H1 (cell line): Measurements from ENCODE around the gene ATP6V0A1. TPM values are rescaled to one million over a fixed set of nuclear protein-coding genes. Genes with fewer than 3 reads are reported as not detected.

Experiments used
- CTCF ChIA-PET: fragments of 300-600 bp; sonication (Branson Sonifier 250); formaldehyde crosslinking; loops from one replicate; lab custom pipeline; 2021; ENCODE audit not compliant: partially characterized antibody; lab: Charles Lee
- POLR2A ChIA-PET: fragments of 300-600 bp; sonication (Branson Sonifier 250); formaldehyde crosslinking; loops from one replicate; lab custom pipeline; 2021; ENCODE audit warnings: inconsistent platforms; ENCODE audit not compliant: partially characterized antibody; lab: Charles Lee
- DNase-seq, 2 experiments: peaks; one replicate each; pipeline versions ENCODE4 v3.0.0 to v3.0.0-alpha.2; 2010 to 2022; ENCODE audit warnings: low spot score in 2 of 2, low read depth in 1 of 2, mixed read lengths in 1 of 2
- FAIRE-seq: peaks from 2 replicates; lab custom pipeline; 2011; peaks lifted over from hg19 to GRCh38; lab: Jason Lieb, UNC
- H2AFZ ChIP-seq: 2 replicates; pipeline ENCODE4 v1.8.1; 2012; ENCODE audit warnings: low read length, inconsistent platforms
- H2AK5ac ChIP-seq: 2 replicates; pipeline ENCODE4 v1.6.1; 2013; ENCODE audit warnings: low read depth, low read length
- H2BK120ac ChIP-seq: replicated peaks from 2 replicates; pipeline ENCODE3; 2013; ENCODE audit warnings: low read depth, low read length, inconsistent platforms
- H2BK12ac ChIP-seq: 2 replicates; pipeline ENCODE4 v1.6.1; 2013; ENCODE audit warnings: low read depth, low read length
- H2BK15ac ChIP-seq: 2 replicates; pipeline ENCODE4 v1.6.1; 2013; ENCODE audit warnings: low read length
- H2BK20ac ChIP-seq: 2 replicates; pipeline ENCODE4 v1.6.1; 2013; ENCODE audit warnings: low read length
- H2BK5ac ChIP-seq: 2 replicates; pipeline ENCODE4 v1.6.1; 2013; ENCODE audit warnings: low read depth, low read length
- H3K14ac ChIP-seq: 2 replicates; pipeline ENCODE4 v1.6.1; 2013; ENCODE audit warnings: inconsistent platforms; ENCODE audit not compliant: insufficient read length
- H3K18ac ChIP-seq: 2 replicates; pipeline ENCODE4 v1.6.1; 2013; ENCODE audit warnings: low read length; ENCODE audit errors: extremely low read depth
- H3K23ac ChIP-seq: 2 replicates; pipeline ENCODE4 v1.6.1; 2013; ENCODE audit warnings: inconsistent platforms; ENCODE audit not compliant: insufficient read length
- H3K23me2 ChIP-seq: 2 replicates; pipeline ENCODE4 v1.6.1; 2013; ENCODE audit warnings: low read depth, low read length
- H3K27ac ChIP-seq: 2 replicates; pipeline ENCODE4 v1.6.1; 2011; ENCODE audit warnings: low read depth, low read length, inconsistent platforms
- H3K27me3 ChIP-seq, 4 experiments: replicated peaks in 1 of 4; 1 replicate in 1 of 4; 2 replicates in 3 of 4; pipeline versions ENCODE4 v1.6.1 to v1.8.1; 2011 to 2013; ENCODE audit warnings: low read length in 3 of 4, mild to moderate bottlenecking in 3 of 4, inconsistent platforms in 2 of 4, mixed read lengths in 2 of 4, moderate library complexity in 1 of 4; ENCODE audit not compliant: control insufficient read depth in 3 of 4, insufficient read depth in 3 of 4; ENCODE audit errors: extremely low read depth in 1 of 4
- H3K36me3 ChIP-seq, 4 experiments: 2 replicates each; pipeline versions ENCODE4 v1.6.1 to v1.8.1; 2011 to 2013; ENCODE audit warnings: mild to moderate bottlenecking in 4 of 4, low read length in 3 of 4, moderate library complexity in 2 of 4, control low read depth in 1 of 4, inconsistent platforms in 1 of 4; ENCODE audit not compliant: insufficient read depth in 4 of 4, control insufficient read depth in 2 of 4
- H3K4ac ChIP-seq: replicated peaks from 2 replicates; pipeline ENCODE3; 2013; ENCODE audit warnings: low read length, low read depth, mixed read lengths, inconsistent platforms; ENCODE audit not compliant: insufficient read length
- H3K4me1 ChIP-seq, 4 experiments: replicated peaks in 1 of 4; 1 replicate in 1 of 4; 2 replicates in 3 of 4; pipeline versions ENCODE4 v1.6.1 to v1.8.1; 2011 to 2013; ENCODE audit warnings: low read length in 3 of 4, inconsistent platforms in 2 of 4, mixed read lengths in 1 of 4; ENCODE audit not compliant: insufficient read depth in 4 of 4, control insufficient read depth in 3 of 4
- H3K4me2 ChIP-seq, 2 experiments: 2 replicates each; pipeline versions ENCODE4 v1.6.1 to v1.8.1; 2011 to 2013; ENCODE audit warnings: low read depth in 2 of 2, low read length in 2 of 2, control low read depth in 1 of 2, inconsistent platforms in 1 of 2, mild to moderate bottlenecking in 1 of 2; ENCODE audit not compliant: insufficient read depth in 1 of 2
- H3K4me3 ChIP-seq, 4 experiments: fragments of 200-600, 300-600 bp in 1 of 4; sonication (generic), shearing (Covaris generic), sonication (Bioruptor Twin) in 1 of 4; 2 replicates each; pipeline versions ENCODE4 v1.5.1 to v1.8.1; 2011 to 2016; ENCODE audit warnings: low read length in 4 of 4, low read depth in 3 of 4, control low read depth in 2 of 4, inconsistent platforms in 2 of 4, mild to moderate bottlenecking in 2 of 4, mixed read lengths in 1 of 4, moderate library complexity in 1 of 4; ENCODE audit not compliant: insufficient read depth in 2 of 4; ENCODE audit errors: extremely low read depth in 1 of 4
- H3K56ac ChIP-seq: replicated peaks from 2 replicates; pipeline ENCODE3; 2013; ENCODE audit warnings: low read depth, mild to moderate bottlenecking, mixed read lengths, low read length, inconsistent platforms; ENCODE audit not compliant: insufficient read length
- H3K79me1 ChIP-seq: 2 replicates; pipeline ENCODE4 v1.6.1; 2013; ENCODE audit warnings: low read depth, low read length, control low read depth
- H3K79me2 ChIP-seq, 2 experiments: 2 replicates each; pipeline versions ENCODE4 v1.6.1 to v1.8.1; 2012 to 2013; ENCODE audit warnings: low read length in 2 of 2, mild to moderate bottlenecking in 2 of 2, inconsistent platforms in 1 of 2; ENCODE audit not compliant: insufficient read depth in 2 of 2, control insufficient read depth in 1 of 2
- H3K9ac ChIP-seq, 4 experiments: replicated peaks in 1 of 4; 1 replicate in 1 of 4; 2 replicates in 3 of 4; pipeline versions ENCODE4 v1.6.1 to v1.8.1; 2011 to 2013; ENCODE audit warnings: low read depth in 3 of 4, low read length in 3 of 4, control low read depth in 2 of 4, mild to moderate bottlenecking in 2 of 4, moderate library complexity in 2 of 4, inconsistent platforms in 1 of 4; ENCODE audit errors: extremely low read depth in 1 of 4
- H3K9me3 ChIP-seq, 2 experiments: 2 replicates each; pipeline versions ENCODE4 v1.6.1 to v1.8.1; 2012 to 2013; ENCODE audit warnings: mild to moderate bottlenecking in 2 of 2, moderate library complexity in 2 of 2, control low read depth in 1 of 2, inconsistent platforms in 1 of 2, low read depth in 1 of 2, low read length in 1 of 2, mixed read lengths in 1 of 2; ENCODE audit not compliant: insufficient read depth in 2 of 2
- H4K20me1 ChIP-seq, 2 experiments: replicated peaks in 1 of 2; 2 replicates each; pipeline versions ENCODE3 to v1.8.1; 2011 to 2013; ENCODE audit warnings: inconsistent platforms in 2 of 2, low read length in 2 of 2, mild to moderate bottlenecking in 1 of 2; ENCODE audit not compliant: insufficient read depth in 2 of 2, control insufficient read depth in 1 of 2
- H4K5ac ChIP-seq: 2 replicates; pipeline ENCODE4 v1.6.1; 2013; ENCODE audit warnings: low read length, low read depth, mixed read lengths, inconsistent platforms; ENCODE audit not compliant: insufficient read length
- H4K8ac ChIP-seq: 2 replicates; pipeline ENCODE4 v1.8.0; 2013; ENCODE audit warnings: mild to moderate bottlenecking, moderate library complexity, low read length, inconsistent platforms; ENCODE audit not compliant: insufficient read depth; ENCODE audit errors: extremely low read depth
- H4K91ac ChIP-seq: replicated peaks from 2 replicates; pipeline ENCODE3; 2013; ENCODE audit warnings: low read length, mixed read lengths, inconsistent platforms; ENCODE audit not compliant: insufficient read length
- ASH2L ChIP-seq: fragments of 200-600, 300-600 bp; sonication (generic); IDR thresholded peaks from one replicate; pipeline ENCODE4 v1.7.1; 2017; ENCODE audit warnings: low read length
- CREB1 ChIP-seq: IDR thresholded peaks from 2 replicates; pipeline ENCODE4 v1.6.1; 2012; ENCODE audit warnings: inconsistent platforms
- CTCF ChIP-seq, 3 experiments: IDR thresholded peaks; 1 replicate in 2 of 3; 2 replicates in 1 of 3; pipeline versions ENCODE4 v1.5.1 to v1.6.1; 2011; ENCODE audit warnings: low read length in 3 of 3, mild to moderate bottlenecking in 3 of 3, inconsistent platforms in 2 of 3, low read depth in 1 of 3, moderate library complexity in 1 of 3; ENCODE audit not compliant: insufficient read depth in 1 of 3; ENCODE audit errors: control extremely low read depth in 1 of 3
- RBBP5 ChIP-seq: IDR thresholded peaks from 2 replicates; pipeline ENCODE4 v1.7.1; 2012; ENCODE audit warnings: low read depth, mild to moderate bottlenecking, inconsistent platforms, low read length, moderate library complexity, borderline replicate concordance
- SP1 ChIP-seq: IDR thresholded peaks from 2 replicates; pipeline ENCODE4 v1.6.1; 2011; ENCODE audit warnings: low read depth, low read length
- TBP ChIP-seq: IDR thresholded peaks from 2 replicates; pipeline ENCODE4 v1.6.1; 2011; ENCODE audit warnings: low read depth, low read length, improper control_type of control experiment
- TEAD4 ChIP-seq: IDR thresholded peaks from 2 replicates; pipeline ENCODE4 v1.6.1; 2012; ENCODE audit warnings: low read depth, low read length, inconsistent platforms, mixed read lengths
- USF2 ChIP-seq: IDR thresholded peaks from 2 replicates; pipeline ENCODE4 v1.6.1; 2011; ENCODE audit warnings: low read length, improper control_type of control experiment
- WGBS, 2 experiments: shearing (Covaris generic) in 1 of 2; methylation state at CpG; one replicate each; pipeline versions ENCODE4 v1.1.6 to v1.1.7; 2013 to 2015; ENCODE audit warnings: low lambda C conversion rate in 2 of 2, mixed read lengths in 2 of 2, inconsistent platforms in 1 of 2, low coverage in 1 of 2, missing lambda C conversion rate in 1 of 2; ENCODE audit not compliant: insufficient replicate concordance in 2 of 2, insufficient coverage in 1 of 2, insufficient read length in 1 of 2; ENCODE audit errors: extremely low coverage in 1 of 2, missing lambda C conversion rate in 1 of 2; 5-methylcytosine and 5-hydroxymethylcytosine counted together
- polyA plus RNA-seq, 7 experiments: library from polyadenylated mRNA; depleted of rRNA in 3 of 7; stranded (reverse) in 5 of 7; unstranded in 2 of 7; fragments of >200 nt in 5 of 7; fragments of 200-250 nt in 2 of 7; gene quantifications; 1 replicate in 5 of 7; 2 replicates in 1 of 7; 4 replicates in 1 of 7; pipeline versions ENCODE4 v1.2.1 to v1.2.3, GENCODE V29; 2011 to 2013; ENCODE audit warnings: missing spikeins in 2 of 7, mixed read lengths in 2 of 7
- total RNA-seq: library from RNA; stranded (reverse); fragmentation: NEBNext Ultra II Directional; extraction: Animal tissue kit (Norgen Biotek cat#: 25700); gene quantifications from 2 replicates; pipeline ENCODE4 v1.2.1, GENCODE V29; 2021

Gene ATP6V0A1
- total and polyA plus RNA-seq, 2 of the 8 experiments (the other 6 are each of a cell fraction or from before 2014, with no cell fraction given) = 55.3 to 63.4 TPM

GRCh38 chr17:42428141-42428944, 30.3 kb upstream of the ATP6V0A1 start:
- Histone ChIP-seq H2BK12ac (peak overlapping the region; percentile 98), H3K4me3 (no peak overlapping the region), H3K27ac (peak overlapping the region; percentile 65), H4K5ac (no peak overlapping the region), H3K36me3 (no peaks in the 10 kb centered on the region), H2AFZ (peak overlapping the region; percentile 84), H3K79me2 (no peaks in the 10 kb centered on the region), H4K20me1 (no peaks in the 10 kb centered on the region), H2BK20ac (0 out of 2 replicates have a peak overlapping the region, but pooled peaks have one; percentile 1), H3K4me2 (no peak overlapping the region), H3K18ac (no peak overlapping the region; the same call in 1 of the 2 replicates), H2BK120ac (no peak overlapping the region), H3K27me3 (no peaks in the 10 kb centered on the region), H3K14ac (no peak overlapping the region), H3K9ac (peak overlapping the region in 1 of 4 experiments; percentile 7; a peak in 2 of 7 replicates), H3K4me1 (peaks cover 0 to 4% (median under 1%) of the 10 kb centered on the region in 4 experiments; a peak in 3 of 7 replicates), H2BK15ac (peak overlapping the region; percentile 65; the same call in 1 of the 2 replicates), H4K8ac (no peak overlapping the region), H3K9me3 (no peaks in the 10 kb centered on the region), H4K91ac (peak overlapping the region; percentile 50), H2BK5ac (peak overlapping the region; percentile 55), H3K23me2 (no peaks in the 10 kb centered on the region; the same call in 1 of the 2 replicates), H2AK5ac (no peak overlapping the region), H3K56ac (no peak overlapping the region), H3K23ac (no peak overlapping the region), H3K79me1 (no peaks in the 10 kb centered on the region), H3K4ac (no peak overlapping the region)
- CTCF ChIA-PET = interaction anchor here (0.5 to 6.1 kb wide), 18 partner anchors 11 to 1944 kb away, joined by 3 to 46 read pairs (median 4); no protein-coding TSS in a partner anchor
- FAIRE-seq = no peak
- 74% methylated on average over 4 of the region's 4 CpGs; no CpG with 5 or more reads in 1 of the 2 experiments for WGBS, 2 experiments
- no peak for DNase-seq
- POLR2A ChIA-PET = interaction anchor here (0.6 to 1.3 kb wide), 3 partner anchors 84 to 106 kb away, joined by 3 read pairs; no protein-coding TSS in a partner anchor
- peak; percentile 19; the same call in 1 of the 2 replicates for TF ChIP-seq SP1
- no peak for TF ChIP-seq USF2
- TF ChIP-seq TBP = 0 out of 2 replicates have a peak, but pooled peaks have one; percentile 22
- peak; percentile 48 to 84 (median 56) for TF ChIP-seq CTCF (IDR thresholded peaks at IDR 0.05; ENCODE audit: control extremely low read depth in 1 of 3, insufficient read depth in 1 of 3, low read depth in 1 of 3, low read length in 3 of 3)
- TF ChIP-seq CREB1 = 0 out of 2 replicates have a peak, but pooled peaks have one; percentile 7
- no peak for TF ChIP-seq RBBP5
- peak; percentile 70 for TF ChIP-seq TEAD4
- TF ChIP-seq ASH2L = no peak
